Natural killer cell (primary cell): ENCODE results near the gene FAH. TPM values are rescaled to one million over a fixed set of nuclear protein-coding genes. Genes with fewer than 3 reads are reported as not detected.

Experiments used
- ATAC-seq, 3 donors: fragments of 150-1000 bp in 2 of 3; fragments of 200-7000 bp in 1 of 3; cut with Tn5 transposase; 1 replicate in 1 of 3; 2 replicates in 2 of 3; pipeline ENCODE4 v1.10.0; 2021; ENCODE audit warnings: mild to moderate bottlenecking in 2 of 3, moderate library complexity in 2 of 3
- DNase-seq, 2 donors: peaks; one replicate each; pipeline versions ENCODE4 v3.0.0 to v3.0.0-alpha.2; 2013 to 2021; ENCODE audit warnings: mixed read lengths in 1 of 2
- H3K27ac ChIP-seq: one replicate; pipeline ENCODE4 v1.5.1; 2013; ENCODE audit warnings: mild to moderate bottlenecking, low read length
- H3K27me3 ChIP-seq: one replicate; pipeline ENCODE4 v1.6.1; 2013; ENCODE audit warnings: low read length; ENCODE audit not compliant: control insufficient read depth, insufficient read depth
- H3K36me3 ChIP-seq: one replicate; pipeline ENCODE4 v1.6.1; 2013; ENCODE audit warnings: low read length; ENCODE audit not compliant: control insufficient read depth, insufficient read depth
- H3K4me1 ChIP-seq: one replicate; pipeline ENCODE4 v1.6.1; 2013; ENCODE audit warnings: low read length; ENCODE audit not compliant: control insufficient read depth, insufficient read depth
- H3K4me3 ChIP-seq: one replicate; pipeline ENCODE4 v1.5.1; 2013; ENCODE audit warnings: low read length
- H3K9me3 ChIP-seq: one replicate; pipeline ENCODE4 v1.6.1; 2013; ENCODE audit warnings: low read length; ENCODE audit not compliant: control insufficient read depth, insufficient read depth
- H3K27ac Mint-ChIP-seq, 2 donors: one replicate each; pipeline ENCODE4 v1.8.0; 2022; ENCODE audit warnings: mild to moderate bottlenecking in 2 of 2, mixed read lengths in 2 of 2, moderate library complexity in 1 of 2
- H3K27me3 Mint-ChIP-seq, 2 donors: one replicate each; pipeline ENCODE4 v1.8.0; 2022; ENCODE audit warnings: low read depth in 2 of 2, mixed read lengths in 2 of 2
- H3K36me3 Mint-ChIP-seq: one replicate; pipeline ENCODE4 v1.8.0; 2022; ENCODE audit warnings: mixed read lengths
- H3K4me1 Mint-ChIP-seq, 2 donors: one replicate each; pipeline ENCODE4 v1.8.0; 2022; ENCODE audit warnings: mixed read lengths in 2 of 2
- H3K4me3 Mint-ChIP-seq: one replicate; pipeline ENCODE4 v1.8.0; 2022; ENCODE audit warnings: mild to moderate bottlenecking, moderate library complexity, mixed read lengths
- H3K9me3 Mint-ChIP-seq, 2 donors: one replicate each; pipeline ENCODE4 v1.8.0; 2022; ENCODE audit warnings: mixed read lengths in 2 of 2
- CTCF ChIP-seq: fragments of 200-600 bp; IDR thresholded peaks from one replicate; pipeline ENCODE4 v1.8.0; 2022; ENCODE audit warnings: antibody characterized with exemption
- WGBS: methylation state at CpG from one replicate; pipeline ENCODE4 v1.1.7; 2013; ENCODE audit warnings: missing lambda C conversion rate; ENCODE audit not compliant: insufficient coverage; 5-methylcytosine and 5-hydroxymethylcytosine counted together
- intact Hi-C: fragments of 100-400 bp; cut with micrococcal nuclease; formaldehyde crosslinking; loops from one replicate; pipeline ENCODE4 v1.14.2; 2022
- total RNA-seq, 4 donors: library from RNA; stranded (reverse); fragments of 120-200 nt in 1 of 4; gene quantifications; one replicate each; pipeline versions ENCODE4 v1.2.3 to v1.2.4, GENCODE V29; 2013 to 2022

FAH gene
- total RNA-seq, 3 donors from 2014 or later (not counting 1 experiment from before 2014, with no cell fraction given) = 12.4 to 14.1 (median 13.5) TPM

- ATAC-seq (no peak), DNase-seq (no peak)
- no peak for TF ChIP-seq CTCF
- WGBS = 98% methylated on average over 3 of the region's 3 CpGs
- H3K27me3 ChIP-seq = no peaks in the 10 kb centered on the region
- Mint-ChIP-seq H3K4me3 (peak overlapping the region; percentile 87), H3K4me1 (peaks cover 21 to 25% of the 10 kb centered on the region in 2 donors), H3K27me3 (no peaks in the 10 kb centered on the region), H3K9me3 (no peaks in the 10 kb centered on the region), H3K36me3 (no peaks in the 10 kb centered on the region), H3K27ac (peak overlapping the region; percentile 3 to 81)
- no peak overlapping the region for H3K4me3 ChIP-seq
- peak overlapping the region; percentile 65 for H3K27ac ChIP-seq
- intact Hi-C loops = no loop called here
- peaks cover 29% of the 10 kb centered on the region for H3K4me1 ChIP-seq
- H3K9me3 ChIP-seq = no peaks in the 10 kb centered on the region
- H3K36me3 ChIP-seq = no peaks in the 10 kb centered on the region
These were observed 1.2 kb upstream of the FAH start for GRCh38 chr15:80151576-80151975.

GRCh38 chr15:80152180-80152895 is 461 bp upstream of the FAH start:
- intact Hi-C loops = loop anchor here (2.0 kb wide), 1 partner anchor 94 kb away; the partner anchor contains the start of gene ZFAND6
- ATAC-seq (peak; percentile 68 to 86 (median 76)), DNase-seq (peak; percentile 49 to 89)
- peak overlapping the region; percentile 86 for H3K4me3 ChIP-seq
- peak overlapping the region; percentile 93 for H3K4me3 Mint-ChIP-seq
- H3K27ac ChIP-seq = peak overlapping the region; percentile 65
- no peaks in the 10 kb centered on the region for H3K36me3 ChIP-seq
- no peaks in the 10 kb centered on the region for H3K27me3 Mint-ChIP-seq
- no peaks in the 10 kb centered on the region for H3K9me3 ChIP-seq
- H3K27ac Mint-ChIP-seq = peak overlapping the region; percentile 81 to 88
- WGBS = 2% methylated on average over 28 of the region's 41 CpGs
- H3K4me1 ChIP-seq = peaks cover 29% of the 10 kb centered on the region
- no peaks in the 10 kb centered on the region for H3K9me3 Mint-ChIP-seq
- no peaks in the 10 kb centered on the region for H3K27me3 ChIP-seq
- H3K4me1 Mint-ChIP-seq = peaks cover 21 to 25% of the 10 kb centered on the region in 2 donors
- H3K36me3 Mint-ChIP-seq = no peaks in the 10 kb centered on the region
- no peak for TF ChIP-seq CTCF

GRCh38 chr15:80153900-80154299 is 1.1 kb downstream of the FAH start:
- Histone ChIP-seq H3K4me3 (no peak overlapping the region), H3K36me3 (no peaks in the 10 kb centered on the region), H3K27ac (peak overlapping the region; percentile 54), H3K4me1 (peaks cover 29% of the 10 kb centered on the region), H3K9me3 (no peaks in the 10 kb centered on the region), H3K27me3 (no peaks in the 10 kb centered on the region)
- no peak for TF ChIP-seq CTCF
- ATAC-seq (no peak), DNase-seq (no peak)
- peaks cover 21 to 25% of the 10 kb centered on the region in 2 donors for H3K4me1 Mint-ChIP-seq
- H3K27me3 Mint-ChIP-seq = no peaks in the 10 kb centered on the region
- H3K36me3 Mint-ChIP-seq = no peaks in the 10 kb centered on the region
- no peaks in the 10 kb centered on the region for H3K9me3 Mint-ChIP-seq
- WGBS = 34% methylated on average over 4 of the region's 4 CpGs
- intact Hi-C loops = loop anchor here (1.0 to 2.0 kb wide), 2 partner anchors 95 to 231 kb away; partner anchors contain the start of gene ZFAND6
- peak overlapping the region; percentile 93 for H3K4me3 Mint-ChIP-seq
- peak overlapping the region; percentile 85 to 88 for H3K27ac Mint-ChIP-seq
